Vagina (tissue), 2 donors: ENCODE measurements around the gene EDN1. TPM values are rescaled to one million over a fixed set of nuclear protein-coding genes. Genes with fewer than 3 reads are reported as not detected.
"Not testable (repeated sequence)": the region's sequence is repeated elsewhere in the genome, so short reads cannot be mapped to it uniquely, and the experiment has no call there.

ENCODE experiments used
- DNase-seq, 2 donors: peaks; one replicate each; pipeline ENCODE4 v3.0.0-alpha.2; 2017; ENCODE audit errors: extremely low spot score in 2 of 2
- H3K27ac ChIP-seq: fragments of 200-600 bp; sonication (generic); one replicate; pipeline ENCODE4 v1.5.1; 2019
- H3K27me3 ChIP-seq: fragments of 200-600 bp; sonication (generic); one replicate; pipeline ENCODE4 v1.5.1; 2019
- H3K36me3 ChIP-seq, 2 donors: fragments of 200-600 bp; sonication (generic); one replicate each; pipeline ENCODE4 v1.5.1; 2017 to 2019
- H3K4me1 ChIP-seq: fragments of 200-600 bp; sonication (generic); one replicate; pipeline ENCODE4 v1.5.1; 2019
- H3K4me3 ChIP-seq, 2 donors: fragments of 200-600 bp; sonication (generic); 1 replicate in 1 of 2; 2 replicates in 1 of 2; pipeline ENCODE4 v1.5.1; 2016 to 2019
- H3K9me3 ChIP-seq: fragments of 200-600 bp; sonication (generic); one replicate; pipeline ENCODE4 v1.5.1; 2019
- POLR2A ChIP-seq, 2 donors: fragments of 450-650 bp; IDR thresholded peaks; one replicate each; pipeline ENCODE4 v1.6.1; 2017; ENCODE audit warnings: antibody characterized with exemption in 2 of 2, mild to moderate bottlenecking in 2 of 2, moderate library complexity in 2 of 2
- POLR2AphosphoS5 ChIP-seq, 2 donors: sonication (generic); formaldehyde crosslinking; IDR thresholded peaks; one replicate each; pipeline ENCODE4 v1.9.0; 2017; ENCODE audit warnings: antibody characterized with exemption in 2 of 2, mild to moderate bottlenecking in 2 of 2, low read depth in 1 of 2; ENCODE audit not compliant: insufficient read depth in 1 of 2
- intact Hi-C: fragments of 100-400 bp; cut with DNase I; formaldehyde crosslinking; loops from one replicate; pipeline ENCODE4 v1.15.1; 2023
- total RNA-seq: library from RNA; depleted of rRNA; stranded (reverse); fragments of >200 nt; gene quantifications from one replicate; pipeline ENCODE4 v1.2.3, GENCODE V29; 2016
- TF ChIP-seq, protein P1 (sequence below), 3 experiments: fragments of 450-650 bp in 2 of 3; fragments of 200-600 bp in 1 of 3; sonication (generic) in 1 of 3; IDR thresholded peaks; one replicate each; pipeline ENCODE4 v1.5.1; 2017 to 2019; ENCODE audit warnings: antibody characterized with exemption in 3 of 3, mild to moderate bottlenecking in 2 of 3, moderate library complexity in 2 of 3

EDN1 gene
- total RNA-seq, 1 donor from 2014 or later: 7.1 TPM

DNA sequence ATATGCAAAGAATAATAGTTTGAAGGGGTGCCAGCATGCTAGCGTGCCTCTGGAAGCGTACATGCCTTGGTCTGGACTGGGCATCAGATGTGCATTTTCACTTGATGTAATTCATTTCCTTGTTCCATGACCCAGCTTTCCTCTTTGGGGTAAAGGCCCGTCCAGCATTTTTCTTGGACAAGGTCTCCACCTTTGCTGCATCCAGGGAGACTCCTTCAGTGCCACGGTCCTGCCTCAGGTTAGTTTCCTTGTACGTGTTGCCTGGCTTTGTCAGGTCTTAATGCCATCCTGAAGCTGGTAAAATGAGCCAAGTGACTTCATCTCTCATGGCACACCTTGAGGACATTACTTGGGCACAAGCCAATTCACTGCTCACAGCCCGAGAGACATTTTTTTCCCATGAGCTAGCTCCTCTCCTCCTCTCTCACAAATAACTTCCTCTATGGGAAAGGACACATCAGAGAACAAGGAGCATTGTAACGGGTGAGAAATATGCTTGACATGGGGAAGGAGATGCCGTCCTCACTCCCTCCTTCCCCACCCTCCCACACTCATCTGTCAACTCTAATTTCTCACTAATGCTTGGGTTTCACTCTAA is 23.9 kb downstream of the EDN1 start:
- intact Hi-C loops: no loop called here

DNA sequence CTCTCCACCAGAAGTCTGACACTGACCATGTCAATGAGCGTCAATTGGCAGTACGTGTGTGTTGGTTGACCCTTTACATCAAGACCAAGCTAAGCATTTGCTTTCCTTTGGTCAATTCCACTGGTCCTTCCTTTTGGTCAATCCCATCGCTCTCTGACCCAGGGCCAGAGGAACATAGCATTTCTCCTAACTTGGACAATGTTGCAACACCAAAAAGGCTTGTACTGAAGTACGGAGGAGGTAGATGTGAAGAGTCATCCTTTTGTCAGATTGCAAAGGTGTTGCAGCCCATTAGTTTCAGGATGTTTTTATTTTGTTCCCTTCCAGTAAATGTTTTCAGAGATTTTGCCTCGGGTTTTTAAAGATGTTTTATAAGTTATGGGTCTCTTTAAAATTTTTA is 24.6 kb downstream of the EDN1 start:
- DNase-seq: peak in 1 of 2 donors; percentile 55
- H3K27me3 ChIP-seq: no peaks in the 10 kb centered on the region
- peaks cover 8% of the 10 kb centered on the region for H3K4me1 ChIP-seq
- no peak for TF ChIP-seq POLR2A (IDR thresholded peaks at IDR 0.05)
- TF ChIP-seq, protein P1, sequence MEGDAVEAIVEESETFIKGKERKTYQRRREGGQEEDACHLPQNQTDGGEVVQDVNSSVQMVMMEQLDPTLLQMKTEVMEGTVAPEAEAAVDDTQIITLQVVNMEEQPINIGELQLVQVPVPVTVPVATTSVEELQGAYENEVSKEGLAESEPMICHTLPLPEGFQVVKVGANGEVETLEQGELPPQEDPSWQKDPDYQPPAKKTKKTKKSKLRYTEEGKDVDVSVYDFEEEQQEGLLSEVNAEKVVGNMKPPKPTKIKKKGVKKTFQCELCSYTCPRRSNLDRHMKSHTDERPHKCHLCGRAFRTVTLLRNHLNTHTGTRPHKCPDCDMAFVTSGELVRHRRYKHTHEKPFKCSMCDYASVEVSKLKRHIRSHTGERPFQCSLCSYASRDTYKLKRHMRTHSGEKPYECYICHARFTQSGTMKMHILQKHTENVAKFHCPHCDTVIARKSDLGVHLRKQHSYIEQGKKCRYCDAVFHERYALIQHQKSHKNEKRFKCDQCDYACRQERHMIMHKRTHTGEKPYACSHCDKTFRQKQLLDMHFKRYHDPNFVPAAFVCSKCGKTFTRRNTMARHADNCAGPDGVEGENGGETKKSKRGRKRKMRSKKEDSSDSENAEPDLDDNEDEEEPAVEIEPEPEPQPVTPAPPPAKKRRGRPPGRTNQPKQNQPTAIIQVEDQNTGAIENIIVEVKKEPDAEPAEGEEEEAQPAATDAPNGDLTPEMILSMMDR (IDR thresholded peaks at IDR 0.05): no peak
- no peak for TF ChIP-seq POLR2AphosphoS5 (IDR thresholded peaks at IDR 0.05; ENCODE audit: insufficient read depth in 1 of 2, low read depth in 1 of 2)
- intact Hi-C loops: no loop called here
- H3K27ac ChIP-seq: no peak overlapping the region
- no peaks in the 10 kb centered on the region for H3K36me3 ChIP-seq
- H3K4me3 ChIP-seq: no peak overlapping the region
- no peaks in the 10 kb centered on the region for H3K9me3 ChIP-seq

More for the DNA sequence above, 23.9 kb downstream of the EDN1 start:
- H3K27me3 ChIP-seq: no peaks in the 10 kb centered on the region
- no peak overlapping the region for H3K4me3 ChIP-seq
- peak in 1 of 2 donors; percentile 95 for DNase-seq
- H3K36me3 ChIP-seq: no peaks in the 10 kb centered on the region
- no peak for TF ChIP-seq POLR2A (IDR thresholded peaks at IDR 0.05)
- TF ChIP-seq, protein P1 (IDR thresholded peaks at IDR 0.05): no peak
- no peak for TF ChIP-seq POLR2AphosphoS5 (IDR thresholded peaks at IDR 0.05; ENCODE audit: insufficient read depth in 1 of 2, low read depth in 1 of 2)
- H3K4me1 ChIP-seq: peaks cover 8% of the 10 kb centered on the region
- H3K27ac ChIP-seq: no peak overlapping the region
- H3K9me3 ChIP-seq: no peaks in the 10 kb centered on the region

GRCh38 chr6:12315292-12316081 is 25.3 kb downstream of the EDN1 start:
- Histone ChIP-seq H3K27ac (no peak overlapping the region), H3K27me3 (no peaks in the 10 kb centered on the region)
- intact Hi-C loops: no loop called here

DNA sequence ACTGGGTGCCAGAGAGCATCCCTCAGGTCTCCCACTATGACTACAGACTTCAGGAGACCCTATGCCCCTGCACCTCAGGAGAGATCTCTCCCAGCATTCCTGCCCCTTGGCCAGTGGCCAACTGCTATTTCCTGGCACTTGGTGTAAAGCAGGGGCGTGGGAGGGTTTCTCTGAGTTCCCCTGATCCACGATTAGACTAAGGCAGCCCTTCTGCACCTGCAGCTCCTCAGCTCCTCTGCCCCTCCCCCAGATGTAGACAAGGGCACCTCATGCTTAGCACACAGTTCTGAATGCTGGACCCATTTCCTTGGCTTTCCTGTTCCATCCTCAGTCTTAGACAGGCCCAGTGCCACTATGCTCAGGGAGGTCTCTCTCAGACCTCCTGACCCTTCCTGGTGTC is 28.6 kb downstream of the EDN1 start:
- no peaks in the 10 kb centered on the region for H3K9me3 ChIP-seq
- no peaks in the 10 kb centered on the region for H3K36me3 ChIP-seq
- no peak overlapping the region for H3K4me3 ChIP-seq
- no peak overlapping the region for H3K27ac ChIP-seq
- peak in 1 of 2 donors; percentile 82 for DNase-seq
- intact Hi-C loops: no loop called here
- H3K4me1 ChIP-seq: peaks cover 3% of the 10 kb centered on the region
- TF ChIP-seq POLR2AphosphoS5 (IDR thresholded peaks at IDR 0.05; ENCODE audit: insufficient read depth in 1 of 2, low read depth in 1 of 2) (no peak), POLR2A (IDR thresholded peaks at IDR 0.05) (no peak)
- TF ChIP-seq, protein P1 (IDR thresholded peaks at IDR 0.05): no peak
- H3K27me3 ChIP-seq: no peaks in the 10 kb centered on the region

More at GRCh38 chr6:12315292-12316081, 25.3 kb downstream of the EDN1 start:
- Histone ChIP-seq H3K9me3 (no peaks in the 10 kb centered on the region), H3K4me3 (no peak overlapping the region), H3K36me3 (no peaks in the 10 kb centered on the region), H3K4me1 (peaks cover 8% of the 10 kb centered on the region)
- TF ChIP-seq, protein P1 (IDR thresholded peaks at IDR 0.05): no peak
- no peak for TF ChIP-seq POLR2A (IDR thresholded peaks at IDR 0.05)
- TF ChIP-seq POLR2AphosphoS5 (IDR thresholded peaks at IDR 0.05; ENCODE audit: insufficient read depth in 1 of 2, low read depth in 1 of 2): no peak
- DNase-seq: no peak

GRCh38 chr6:12320074-12320473 is 29.9 kb downstream of the EDN1 start:
- DNase-seq, intact Hi-C loops, H3K36me3 ChIP-seq, H3K4me1 ChIP-seq, H3K4me3 ChIP-seq, H3K27ac ChIP-seq, H3K9me3 ChIP-seq, H3K27me3 ChIP-seq: not testable (repeated sequence)
